GM12875 (cell line): ENCODE results near the gene NLRC4.
A peak's percentile ranks its signal among the peaks of the same experiment; 100 is the strongest.
"Not testable (repeated sequence)": the region's sequence is repeated elsewhere in the genome, so short reads cannot be mapped to it uniquely, and the experiment has no call there.

ENCODE experiments used
- H3K4me3 ChIP-seq: one replicate; pipeline ENCODE4 v1.5.1; 2011; ENCODE audit warnings: low read depth, low read length, control low read depth
- CTCF ChIP-seq: IDR thresholded peaks from 2 replicates; pipeline ENCODE4 v1.5.1; 2011; ENCODE audit warnings: low read depth, mild to moderate bottlenecking, control low read depth, inconsistent platforms, low read length, moderate library complexity, borderline replicate concordance; ENCODE audit not compliant: insufficient read depth

Gene NLRC4

GRCh38 chr2:32278478-32278853, 13.8 kb upstream of the NLRC4 start:
- peak overlapping the region; percentile 86 for H3K4me3 ChIP-seq
- TF ChIP-seq CTCF: no peak

- no peak for TF ChIP-seq CTCF
Observed at GRCh38 chr2:32277674-32278477, 13.2 kb upstream of the NLRC4 start, which contains the start of gene YIPF4. Gene YIPF4 (plus strand): TSS chr2:32277904. CDS start chr2:32278156, 252 bp downstream.

GRCh38 chr2:32277363-32277673, 12.6 kb upstream of the NLRC4 start:
- H3K4me3 ChIP-seq: no peak overlapping the region
- TF ChIP-seq CTCF: no peak

More at GRCh38 chr2:32277674-32278477, 13.2 kb upstream of the NLRC4 start, which contains the start of gene YIPF4:
- peak within 1 kb of the TSS; percentile 86 for H3K4me3 ChIP-seq

- H3K4me3 ChIP-seq: not testable (repeated sequence)
Observed at GRCh38 chr2:32275790-32276189, 11.1 kb upstream of the NLRC4 start.

- no peak for TF ChIP-seq CTCF
- H3K4me3 ChIP-seq: no peak overlapping the region
Observed at GRCh38 chr2:32274289-32274688, 9.6 kb upstream of the NLRC4 start.

GRCh38 chr2:32272279-32272678, 7.6 kb upstream of the NLRC4 start:
- no peak overlapping the region for H3K4me3 ChIP-seq
- TF ChIP-seq CTCF: no peak

- TF ChIP-seq CTCF: no peak
Observed at GRCh38 chr2:32271063-32271462, 6.4 kb upstream of the NLRC4 start.

More at GRCh38 chr2:32271063-32271462, 6.4 kb upstream of the NLRC4 start:
- H3K4me3 ChIP-seq: no peak overlapping the region
